GF-D8 (cell line): Measurements from ENCODE around the gene HOXA5.
A peak's percentile ranks its signal among the peaks of the same experiment; 100 is the strongest.

Experiments
- DNase-seq: peaks from one replicate; lab custom pipeline; 2025; lab: John Stamatoyannopoulos, UW

HOXA5 gene

DNA sequence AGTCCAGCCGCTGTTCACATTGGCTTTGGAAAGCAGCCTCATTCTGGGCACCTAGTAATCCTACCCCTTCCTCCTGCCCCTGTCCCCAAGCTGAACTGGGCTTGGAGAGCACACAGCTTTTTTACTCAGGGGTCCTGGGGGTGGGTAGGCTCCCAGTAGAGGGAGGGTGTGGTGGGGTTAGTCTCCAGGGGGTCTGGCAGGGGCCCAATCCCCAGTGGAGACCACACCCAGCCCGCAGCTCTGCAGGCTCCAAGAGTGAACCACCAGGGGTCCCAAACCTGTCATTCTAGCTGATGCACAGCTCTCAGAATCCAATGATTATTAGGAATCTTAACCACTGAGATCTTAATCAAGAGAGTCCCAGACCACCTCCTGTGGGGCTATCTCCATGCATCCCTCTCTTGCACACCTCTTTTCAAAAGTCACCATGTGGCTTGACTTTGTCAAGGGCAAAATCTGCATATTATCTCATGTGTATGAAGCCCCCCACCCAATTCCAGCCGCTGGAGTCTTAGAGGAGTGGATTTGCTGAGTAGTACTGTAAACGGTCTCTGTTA, 38.9 kb upstream of the HOXA5 start:
- no peak for DNase-seq

DNA sequence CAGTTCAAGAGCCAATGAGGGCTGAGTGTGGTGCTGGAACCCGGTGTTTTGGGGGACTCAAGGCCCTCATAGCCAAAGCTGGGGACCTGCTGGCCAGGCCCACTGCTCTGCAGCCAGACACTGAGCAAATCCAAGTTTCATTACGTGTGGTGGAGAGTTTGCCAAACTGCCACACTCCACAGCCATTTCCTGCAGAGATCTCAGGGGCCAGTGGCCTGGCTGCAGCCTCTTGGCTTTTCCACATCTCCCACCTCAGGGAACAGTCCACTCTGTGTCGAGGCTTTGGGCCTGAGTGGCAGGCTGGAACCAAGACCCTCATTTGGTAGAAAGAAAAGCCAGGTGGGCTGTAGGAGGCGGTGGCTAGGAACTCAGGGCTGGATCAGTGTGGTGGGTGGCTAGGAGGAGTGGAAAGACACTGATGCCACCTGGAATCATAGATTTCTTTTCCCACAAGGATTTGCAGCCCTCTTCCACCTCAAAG, 38.4 kb upstream of the HOXA5 start:
- no peak for DNase-seq

DNA sequence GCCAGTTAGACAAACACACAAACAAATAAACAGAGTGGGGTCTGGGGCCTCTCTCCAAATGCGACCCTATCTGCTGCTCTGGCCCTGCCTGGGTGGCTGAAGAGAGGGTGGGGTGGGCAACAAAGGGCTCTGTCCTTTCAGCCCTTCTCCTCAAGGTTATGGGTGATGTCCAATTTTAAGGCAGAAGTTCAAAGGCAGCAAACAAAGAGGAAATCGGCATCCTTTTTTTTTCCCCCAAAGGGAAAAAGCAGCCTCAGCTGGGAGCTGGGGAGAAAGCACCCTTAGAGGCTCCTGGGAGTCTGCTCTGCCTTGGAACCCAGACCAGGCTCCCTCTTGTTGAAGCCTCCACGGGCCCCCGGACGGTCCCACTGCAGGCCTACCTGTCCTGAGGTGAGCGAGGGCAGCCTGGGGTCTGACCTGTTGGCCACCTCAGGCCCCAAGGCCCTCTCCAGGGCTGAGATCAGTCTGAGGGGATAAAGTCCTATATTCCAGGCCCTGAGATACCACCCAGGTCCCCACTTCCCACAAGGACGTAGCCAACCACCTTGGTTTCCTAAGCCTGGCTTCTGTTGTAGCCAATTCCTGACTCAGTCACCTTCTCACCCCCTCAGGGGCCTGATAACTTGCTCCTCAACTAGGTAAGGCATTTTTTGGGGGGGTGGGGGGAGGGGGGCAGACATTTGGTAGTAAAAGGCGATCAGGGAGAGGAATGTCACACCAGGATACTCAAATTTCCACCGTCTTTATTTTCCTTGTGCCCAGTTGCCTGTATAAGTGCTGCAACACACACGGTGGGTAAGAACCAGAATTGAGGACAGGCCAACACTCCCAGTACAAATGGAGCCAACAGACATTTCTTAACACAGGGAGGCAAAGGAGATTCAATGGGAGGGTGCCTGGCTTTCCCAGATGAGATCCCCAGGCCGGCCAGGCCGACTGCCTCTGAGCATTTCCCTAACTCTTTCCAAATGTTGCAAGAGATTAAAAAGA, 37.2 kb upstream of the HOXA5 start:
- no peak for DNase-seq

DNA sequence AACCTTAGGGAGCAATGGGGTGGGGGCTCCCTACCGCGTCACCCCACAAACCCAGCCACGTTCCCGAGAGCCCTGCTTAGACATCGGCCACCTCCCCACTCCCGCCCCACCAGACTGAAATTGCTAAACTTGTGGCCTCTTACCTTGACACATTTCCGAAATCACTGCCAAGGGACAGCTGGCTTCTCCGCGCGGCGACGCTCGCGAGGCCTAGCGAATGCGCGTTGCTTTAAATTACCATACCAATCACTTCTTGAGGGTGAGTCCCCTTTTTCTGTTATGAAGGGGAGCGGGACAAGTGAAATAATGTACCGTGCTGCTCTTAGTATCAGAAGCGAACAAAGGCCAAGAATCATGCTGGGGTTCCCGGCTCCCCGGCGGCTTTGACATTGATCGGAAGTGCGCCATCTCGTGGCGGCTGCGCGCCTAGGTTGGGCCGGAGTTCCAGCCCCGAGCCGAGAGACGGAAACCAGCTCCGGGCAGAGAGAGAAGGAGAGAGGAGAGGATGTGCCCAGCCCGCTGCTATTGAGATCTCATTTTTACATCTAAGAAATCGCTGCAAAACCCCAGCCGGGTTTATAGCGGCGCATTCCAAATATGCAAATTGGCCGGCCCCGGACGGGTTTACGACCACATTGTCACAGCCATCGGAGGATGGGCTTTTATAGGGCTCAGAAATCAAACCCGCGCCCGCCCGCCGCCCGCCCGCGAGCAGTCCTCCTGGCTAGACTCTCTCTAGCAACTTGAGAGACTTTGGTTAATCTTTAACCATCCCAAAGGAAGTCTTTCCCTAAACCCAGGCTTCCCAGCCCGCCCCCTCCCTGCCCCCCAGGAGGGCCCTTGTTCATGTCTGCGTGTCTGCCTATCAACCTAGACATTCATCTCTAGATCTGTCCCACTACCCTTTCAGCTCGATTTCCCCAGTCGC, 36.3 kb upstream of the HOXA5 start:
- no peak for DNase-seq

DNA sequence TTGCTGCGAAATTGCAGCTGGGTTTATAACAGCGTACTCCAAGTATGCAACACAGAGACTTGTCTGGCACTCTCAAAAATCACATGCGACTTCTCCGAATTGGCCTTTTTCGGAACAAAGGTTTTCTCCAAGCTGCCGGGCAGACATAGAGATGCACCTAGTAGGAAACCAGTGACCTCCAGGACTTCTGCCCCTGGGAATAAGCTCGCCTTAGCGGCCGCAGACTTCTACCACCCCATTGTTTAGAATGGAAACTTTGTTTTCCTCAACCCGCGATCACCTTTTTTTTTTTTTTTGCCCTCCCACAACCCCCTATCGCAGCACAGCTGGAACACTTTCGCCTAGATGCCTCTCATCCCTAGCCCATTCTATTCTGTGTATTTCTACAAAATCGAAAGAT, 35.5 kb upstream of the HOXA5 start:
- DNase-seq, result no peak

DNA sequence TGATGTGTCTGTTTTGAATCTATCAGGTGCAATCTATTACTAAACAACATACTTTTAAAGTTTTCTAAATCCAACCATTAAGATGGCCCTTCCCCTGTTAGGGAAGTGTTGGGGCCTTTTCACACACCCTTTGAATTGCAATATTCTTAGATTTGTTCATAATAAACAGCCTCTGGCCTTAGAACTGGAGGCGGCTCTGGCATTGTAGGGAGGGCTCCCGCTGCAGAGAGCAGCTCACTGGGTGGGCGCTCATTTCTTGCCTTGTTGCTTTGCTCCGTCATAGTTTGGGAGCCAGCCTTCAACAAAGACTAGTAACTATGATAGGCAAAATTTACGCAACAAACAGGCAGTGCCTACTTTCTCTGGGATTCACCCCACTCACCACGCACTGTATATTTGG, 34.9 kb upstream of the HOXA5 start:
- DNase-seq, result no peak

DNA sequence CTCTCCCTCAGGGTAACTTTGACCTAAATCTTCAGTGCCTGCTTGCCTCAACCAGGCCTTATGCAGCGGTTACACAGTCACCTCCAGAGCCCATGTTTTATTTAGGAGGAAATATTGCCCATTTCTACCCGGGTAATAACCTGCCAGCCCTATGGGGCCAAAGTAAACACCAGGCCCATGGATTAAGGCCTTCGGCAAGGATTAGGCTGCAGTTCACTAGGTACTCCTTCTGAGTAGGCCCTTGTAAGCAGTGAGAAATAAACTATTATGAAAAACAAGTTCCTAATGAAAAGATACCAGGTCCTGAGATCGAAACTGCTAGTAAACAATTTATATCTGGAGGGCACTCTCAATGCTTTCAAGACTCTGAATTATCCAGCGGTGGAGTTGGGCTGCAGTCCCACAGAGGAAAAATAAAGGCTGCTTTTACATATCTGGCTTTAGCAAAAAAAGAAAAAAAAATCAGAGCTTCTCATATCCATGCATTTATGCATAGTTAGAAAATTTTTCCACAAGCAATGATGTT, 34.4 kb upstream of the HOXA5 start:
- DNase-seq, result no peak

DNA sequence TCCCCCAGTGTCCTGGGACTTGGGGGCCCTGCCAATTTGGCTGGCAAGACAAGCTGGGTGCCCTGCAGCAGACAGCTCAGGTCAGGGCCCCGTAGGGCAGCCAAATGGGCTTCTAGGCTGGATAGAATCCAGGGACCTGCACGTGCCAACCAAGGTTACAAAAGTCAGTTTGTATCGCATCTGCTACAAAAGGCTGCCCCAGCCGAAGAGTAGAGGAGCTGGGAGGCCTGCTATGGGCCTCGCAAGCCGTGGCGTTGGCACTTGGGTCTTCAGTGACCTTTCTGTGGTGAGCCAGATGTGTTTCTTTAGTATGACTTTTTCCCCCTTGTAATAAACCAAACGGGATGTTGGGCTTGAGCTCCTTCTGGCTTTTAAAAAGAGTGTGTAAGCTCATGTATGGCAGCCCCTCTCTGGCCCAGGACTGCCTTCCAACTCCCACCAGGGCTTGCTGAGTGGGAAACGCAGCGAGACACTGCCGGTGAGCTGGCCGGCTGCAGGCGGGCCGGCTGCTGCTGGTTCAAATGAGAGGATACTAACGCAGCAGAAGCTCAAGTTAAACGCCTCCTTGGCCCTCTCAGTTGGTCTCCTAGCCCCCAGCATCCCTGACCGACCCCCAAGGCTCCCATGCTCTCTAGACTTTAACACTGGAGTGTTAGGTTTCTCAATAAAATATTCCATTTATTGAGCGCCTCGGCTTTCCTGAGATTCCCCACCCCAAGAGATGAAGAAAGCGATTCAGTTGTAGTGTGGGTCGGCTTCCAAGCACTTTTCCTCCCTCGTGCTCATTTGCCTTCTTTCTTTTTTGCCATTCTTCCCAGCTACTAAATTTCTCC, 33.7 kb upstream of the HOXA5 start:
- no peak for DNase-seq

DNA sequence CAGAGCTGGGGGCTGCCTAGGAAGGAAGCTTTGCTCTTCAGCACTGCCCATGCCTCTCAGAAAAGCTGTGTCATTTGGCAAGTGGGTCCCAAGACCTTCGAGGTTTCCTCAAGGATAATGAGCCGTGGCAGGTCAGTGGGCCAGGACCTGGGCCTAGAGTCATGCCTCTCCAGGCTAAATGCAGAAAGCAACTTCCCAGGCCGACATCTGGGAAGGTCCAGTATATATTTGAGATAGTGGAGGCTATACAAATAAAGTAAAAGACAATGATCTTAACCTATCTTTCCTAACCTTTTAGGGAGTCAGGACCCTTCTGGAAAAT, 33.0 kb upstream of the HOXA5 start:
- no peak for DNase-seq

DNA sequence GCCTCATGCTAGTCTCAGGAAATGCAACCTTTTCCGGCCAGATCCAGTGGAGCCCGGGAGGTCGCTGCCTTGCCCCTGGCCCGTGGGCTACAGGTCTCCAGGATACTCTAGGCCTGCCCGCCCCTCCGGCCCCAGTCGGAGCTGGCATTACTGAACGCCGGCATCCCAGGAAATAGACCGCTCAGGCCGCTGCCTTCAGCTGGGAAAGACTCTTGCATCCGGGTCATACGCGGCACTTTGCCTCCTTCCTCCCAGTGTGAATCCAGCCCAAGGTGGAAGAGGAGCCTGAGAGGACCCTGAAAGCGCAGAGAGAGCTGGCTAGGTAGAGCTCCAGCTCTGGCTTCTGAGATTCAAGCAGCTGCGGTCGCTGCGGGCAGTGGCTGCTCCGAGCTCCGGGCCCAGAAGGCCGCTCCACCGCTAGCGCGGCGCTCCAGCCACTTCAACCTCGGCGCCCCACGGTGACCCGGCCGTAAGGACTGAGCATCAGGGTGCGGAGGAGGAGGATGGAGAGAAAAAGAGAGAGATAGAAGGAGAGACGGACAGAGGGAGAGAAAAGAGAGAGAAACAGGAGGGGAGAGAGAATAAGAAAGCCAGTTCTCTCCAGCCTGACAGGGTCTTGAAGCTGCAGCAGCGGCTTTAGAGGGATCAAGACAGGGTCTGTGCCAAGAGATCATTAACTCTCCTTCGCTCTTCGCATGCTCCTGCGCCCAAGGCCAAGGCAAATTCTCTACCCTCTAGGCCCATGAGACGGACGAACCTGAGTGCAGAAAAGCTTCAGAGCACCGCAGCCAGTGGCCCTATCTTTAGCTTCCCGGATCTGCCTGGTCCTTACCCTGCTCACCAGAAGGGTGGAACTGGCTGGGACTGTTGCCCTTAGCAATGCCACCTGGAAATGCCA, 32.4 kb upstream of the HOXA5 start:
- no peak for DNase-seq

DNA sequence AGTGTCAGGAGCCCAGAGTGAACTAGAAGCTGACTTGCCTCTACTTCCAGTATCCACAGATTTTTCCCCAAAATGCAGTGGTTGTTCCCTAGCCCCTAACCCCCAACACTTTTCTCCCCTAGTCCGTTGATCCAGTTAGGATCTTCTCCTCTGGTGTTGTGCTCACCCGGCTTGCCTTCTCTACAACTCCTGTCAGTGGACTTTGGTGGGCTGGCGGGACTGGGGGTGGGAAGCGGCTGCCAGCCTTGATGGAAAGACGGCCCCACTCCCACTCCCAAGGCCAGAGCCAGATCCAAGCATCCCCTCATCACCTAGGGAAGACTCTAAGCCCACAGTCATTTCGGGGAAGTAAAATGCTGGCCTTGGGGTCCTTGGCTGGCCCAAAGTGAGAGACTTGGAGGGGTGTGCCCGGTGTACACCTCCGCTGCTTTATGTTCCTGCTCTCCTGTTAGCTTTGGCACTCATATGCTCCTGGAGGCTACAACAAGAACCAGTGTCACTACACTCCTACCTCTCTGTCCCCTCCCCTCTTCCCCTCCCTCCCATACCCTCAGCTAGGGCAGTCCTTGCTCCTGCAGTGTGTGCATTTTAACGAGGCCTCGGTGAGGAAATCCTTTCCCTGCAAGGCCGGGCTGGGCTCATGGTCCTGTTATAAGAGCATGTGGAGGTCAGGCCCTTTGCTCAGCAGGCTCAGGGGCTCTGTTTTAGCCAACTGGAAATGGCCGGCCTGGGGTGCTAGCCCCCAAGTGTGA, 31.6 kb upstream of the HOXA5 start:
- DNase-seq, result peak; percentile 84

DNA sequence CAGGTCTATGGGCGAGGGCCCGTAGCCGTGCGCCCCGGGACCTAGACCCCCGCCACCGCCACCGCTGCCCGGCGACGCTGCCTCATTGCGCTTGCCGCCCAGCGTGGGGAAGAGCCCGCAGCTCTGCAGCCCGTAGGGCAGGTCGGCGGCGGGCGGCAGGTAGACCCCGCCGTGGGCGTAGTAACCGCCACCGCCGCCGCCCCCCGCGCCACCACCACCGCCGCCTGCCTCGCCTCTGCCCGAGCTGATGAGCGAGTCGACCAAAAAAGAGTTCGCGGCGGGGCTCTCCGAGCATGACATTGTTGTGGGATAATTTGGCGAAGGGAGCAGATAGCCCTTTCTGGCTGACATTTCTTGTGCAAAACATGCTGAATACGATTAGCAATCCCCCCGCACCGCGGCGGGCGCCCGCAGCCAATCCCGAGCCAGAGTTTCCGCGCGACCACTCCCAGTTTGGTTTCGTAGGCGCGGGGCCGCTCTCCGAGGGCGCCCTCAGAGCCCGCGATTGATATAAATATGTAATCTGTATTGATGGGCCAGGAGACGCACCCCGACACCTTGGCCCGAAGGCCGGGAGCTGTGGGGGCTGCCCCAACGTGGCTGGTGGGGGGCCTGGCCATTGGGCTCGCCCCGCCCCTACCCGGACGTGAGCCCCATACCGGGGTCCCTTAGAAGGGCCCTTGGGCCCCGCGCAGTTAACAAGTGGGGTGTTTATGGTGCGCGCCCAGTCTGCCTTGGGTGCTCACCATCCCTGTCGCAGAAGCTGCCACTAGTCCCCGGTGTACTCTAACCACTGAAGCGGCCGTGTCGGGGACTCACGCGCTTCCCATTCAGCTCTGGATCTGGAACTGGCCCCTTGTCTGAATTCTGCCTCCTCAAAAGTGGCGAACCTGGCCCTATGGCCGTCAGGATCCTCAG, 30.7 kb upstream of the HOXA5 start, which contains the start of gene HOXA10:
Gene HOXA10, minus strand, starts transcription at position 365 of the 918 bp plus-strand sequence. Its CDS starts 14 bp downstream, at position 351.
- peak; percentile 77 for DNase-seq

DNA sequence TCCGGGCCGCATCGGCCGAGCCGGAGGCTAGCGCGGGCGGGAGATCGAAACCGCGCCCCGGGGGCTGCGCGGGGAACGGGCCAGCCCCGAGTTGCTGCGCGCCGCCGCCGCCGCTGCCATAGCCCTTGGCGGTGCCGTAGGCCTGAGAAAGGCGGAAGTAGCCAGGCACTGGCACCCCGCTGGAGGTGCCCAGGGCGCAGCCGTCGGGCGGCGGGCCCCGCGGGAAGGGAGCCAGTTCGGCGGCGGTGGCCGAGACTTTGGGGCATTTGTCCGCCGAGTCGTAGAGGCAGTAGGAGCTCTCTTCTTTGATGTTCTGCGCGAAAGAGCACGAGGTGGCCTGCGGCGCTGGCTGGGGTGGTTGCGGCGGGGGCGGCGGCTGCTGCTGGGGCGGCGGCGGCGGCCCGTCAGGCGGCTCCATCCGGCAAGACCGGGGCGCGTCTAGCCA, 30.1 kb upstream of the HOXA5 start:
- no peak for DNase-seq

DNA sequence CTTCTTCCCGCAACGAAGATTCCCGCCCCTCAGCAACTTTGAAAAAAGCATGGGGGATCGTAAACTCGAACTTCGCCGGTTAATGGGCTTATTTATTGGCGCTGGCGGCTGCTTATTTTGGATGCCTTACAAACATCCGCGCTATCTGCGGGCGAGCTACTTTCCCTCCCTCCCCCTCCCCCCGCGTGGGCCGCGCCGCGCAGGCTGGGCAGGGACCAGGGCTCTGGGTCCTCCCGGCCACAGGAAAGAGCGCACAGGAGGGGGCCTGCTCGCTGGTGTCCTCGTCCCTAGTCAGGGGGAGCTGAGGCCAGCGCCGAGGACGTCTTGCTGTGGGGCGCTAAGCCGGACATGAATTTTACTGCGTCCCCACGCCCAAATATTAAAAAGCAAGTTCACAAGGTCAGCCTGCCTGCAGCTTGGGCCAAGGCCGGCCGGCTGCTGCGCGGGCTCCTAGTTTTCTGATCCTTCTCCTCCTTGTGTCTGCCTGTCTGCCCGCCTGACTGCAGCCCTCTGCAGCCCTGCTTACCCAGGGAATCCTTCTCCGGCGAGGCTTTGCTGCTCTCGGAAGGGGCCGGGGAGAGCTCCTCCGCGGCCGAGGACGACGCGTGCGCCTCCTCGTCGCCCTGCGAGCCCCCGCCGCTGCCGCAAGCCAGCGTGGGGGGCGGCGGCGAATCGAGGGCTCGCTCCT, 29.5 kb upstream of the HOXA5 start:
- no peak for DNase-seq

DNA sequence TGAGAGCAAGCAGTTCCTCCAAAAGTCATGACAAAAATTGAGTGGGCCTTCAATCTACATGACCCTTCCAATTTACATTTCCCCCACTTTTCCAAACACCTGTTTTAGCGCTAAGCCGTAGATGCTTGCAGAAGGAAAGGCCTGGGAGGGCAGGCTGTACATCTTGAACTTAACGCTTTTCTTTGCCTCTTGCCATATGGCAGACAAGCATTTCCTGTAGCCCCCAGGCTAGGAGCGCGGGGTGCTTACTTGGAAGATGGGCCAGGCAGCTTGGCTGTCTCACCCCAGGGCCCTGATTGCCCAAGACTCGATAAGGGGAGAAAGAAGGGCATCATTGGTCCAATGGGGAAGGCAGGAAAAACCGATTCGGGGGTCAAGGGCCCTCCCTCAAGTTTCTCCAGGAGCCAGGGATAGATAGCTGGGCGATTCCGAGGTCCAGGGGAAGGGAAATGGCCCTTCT, 28.9 kb upstream of the HOXA5 start:
- no peak for DNase-seq

DNA sequence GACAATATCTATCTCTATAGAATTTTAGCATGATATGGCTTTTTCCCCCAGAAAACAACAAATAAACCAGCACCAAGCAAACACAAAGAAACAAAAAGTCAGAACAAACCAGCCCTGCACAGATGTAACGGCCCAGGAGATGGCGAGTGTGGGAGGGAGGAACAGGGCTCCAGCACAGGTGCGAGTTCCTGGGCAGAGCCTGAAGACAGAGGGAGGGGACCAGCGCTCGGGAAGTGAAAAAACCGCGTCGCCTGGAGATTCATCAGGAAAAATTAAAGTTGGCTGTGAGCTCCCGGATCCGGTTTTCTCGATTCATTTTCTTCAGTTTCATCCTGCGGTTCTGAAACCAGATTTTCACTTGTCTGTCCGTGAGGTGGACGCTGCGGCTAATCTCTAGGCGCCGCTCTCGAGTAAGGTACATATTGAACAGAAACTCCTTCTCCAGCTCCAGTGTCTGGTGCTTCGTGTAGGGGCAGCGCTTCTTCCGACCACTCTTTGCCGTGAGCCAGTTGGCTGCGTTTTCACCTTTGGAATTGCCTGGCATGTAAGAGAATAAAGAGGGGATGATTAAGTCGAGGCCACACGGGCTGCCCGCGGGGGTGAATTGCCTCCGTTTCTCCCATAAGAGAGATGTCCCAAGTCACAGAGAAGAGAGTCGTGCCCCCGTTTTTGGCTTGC, 28.3 kb upstream of the HOXA5 start:
- no peak for DNase-seq

DNA sequence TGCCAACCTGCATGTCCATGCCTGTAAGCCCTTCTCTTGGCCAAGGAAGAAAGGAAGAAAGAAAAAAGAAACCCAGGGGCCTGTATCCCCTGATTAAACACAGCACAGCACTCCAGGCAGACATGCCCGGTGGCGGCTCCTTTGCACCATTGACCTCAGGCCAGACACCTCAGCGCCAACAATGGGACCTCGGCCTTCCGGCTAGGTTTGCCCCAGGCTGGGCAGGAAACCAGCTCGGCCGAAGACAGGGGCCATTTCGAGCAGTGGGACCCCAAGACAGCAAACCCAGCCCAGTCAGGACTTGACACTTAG, 27.8 kb upstream of the HOXA5 start:
- no peak for DNase-seq
